OCI-LY1 (cell line): ENCODE results near the gene PDZD2.

ENCODE experiments used
- CTCF ChIP-seq: fragments of 200-600 bp; sonication (generic), shearing (Covaris generic); IDR thresholded peaks from 2 replicates; pipeline ENCODE4 v1.5.1; 2017; ENCODE audit warnings: mild to moderate bottlenecking, antibody characterized with exemption, low read length, moderate library complexity, mixed read lengths
- EZH2 ChIP-seq: fragments of 200-600 bp; sonication (generic), shearing (Covaris generic); IDR thresholded peaks from 2 replicates; pipeline ENCODE4 v1.8.0; 2017; ENCODE audit warnings: borderline replicate concordance, mixed run types, mild to moderate bottlenecking, antibody characterized with exemption, low read length, moderate library complexity, mixed read lengths

GRCh38 chr5:31845361-31845760, 206.4 kb downstream of the PDZD2 start:
- no peak for TF ChIP-seq CTCF
- TF ChIP-seq EZH2, result no peak
